A673 (cell line): ENCODE measurements around the gene CCDC9B.
A peak's percentile ranks its signal among the peaks of the same experiment; 100 is the strongest.

Source experiments
- EZH2 ChIP-seq: fragments of 200-600 bp; sonication (generic); IDR thresholded peaks from 2 replicates; pipeline ENCODE4 v1.6.1; 2017; ENCODE audit warnings: borderline replicate concordance, low read depth, mild to moderate bottlenecking, mixed read lengths, antibody characterized with exemption, low read length; ENCODE audit not compliant: poor library complexity, severe bottlenecking
- TF ChIP-seq, protein P1 (sequence below): fragments of 300-800, 200-600 bp; sonication (generic); conservative IDR thresholded peaks from 2 replicates; pipeline ENCODE4 v1.5.1; 2017; ENCODE audit warnings: low read depth, mild to moderate bottlenecking, antibody characterized with exemption, low read length, moderate library complexity, mixed read lengths

DNA sequence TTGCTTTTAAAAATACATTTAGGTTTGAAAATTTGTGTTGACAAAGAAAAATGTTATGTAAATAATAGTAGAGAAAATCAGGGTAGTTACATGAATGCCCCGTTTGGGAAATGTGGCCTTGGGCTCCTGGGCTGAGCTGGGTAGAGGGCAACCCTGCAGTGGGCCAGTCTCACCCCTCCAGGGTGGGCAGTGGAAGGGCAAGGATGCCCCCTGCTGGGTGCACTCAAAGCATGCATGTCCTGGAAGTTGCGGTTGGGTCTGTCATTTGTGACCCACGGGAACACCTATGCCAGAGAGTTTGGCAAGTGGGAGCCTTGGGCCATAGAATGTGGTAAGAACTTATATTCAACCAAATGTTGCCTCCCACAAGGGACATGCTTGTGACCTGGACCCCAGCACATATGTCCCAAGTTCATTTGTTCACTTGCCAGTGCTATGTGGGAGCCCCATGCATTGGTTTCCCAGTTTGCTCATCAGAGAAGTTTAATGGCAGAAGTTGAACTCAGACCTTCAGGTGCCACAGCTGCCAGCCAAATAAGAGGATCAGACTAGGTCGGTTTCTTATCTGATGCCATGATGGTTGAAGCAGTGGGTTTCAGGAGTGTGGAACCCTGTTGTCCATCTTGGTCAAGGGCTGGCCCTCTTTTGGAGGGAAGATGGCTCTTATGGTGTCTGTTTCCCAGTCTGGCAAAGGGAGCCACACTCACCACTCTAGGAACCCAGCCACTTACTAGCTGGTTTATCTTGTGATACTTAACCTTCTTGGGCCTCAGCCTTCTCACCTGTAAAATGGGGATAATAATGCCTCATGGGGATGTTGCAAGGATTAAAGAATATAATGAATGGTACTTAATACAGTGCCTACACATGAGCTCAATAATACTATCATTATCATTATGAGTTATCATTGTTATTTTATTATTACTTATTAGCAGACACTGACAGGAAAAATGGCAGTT is 30.5 kb downstream of the CCDC9B start:
- TF ChIP-seq, protein P1, sequence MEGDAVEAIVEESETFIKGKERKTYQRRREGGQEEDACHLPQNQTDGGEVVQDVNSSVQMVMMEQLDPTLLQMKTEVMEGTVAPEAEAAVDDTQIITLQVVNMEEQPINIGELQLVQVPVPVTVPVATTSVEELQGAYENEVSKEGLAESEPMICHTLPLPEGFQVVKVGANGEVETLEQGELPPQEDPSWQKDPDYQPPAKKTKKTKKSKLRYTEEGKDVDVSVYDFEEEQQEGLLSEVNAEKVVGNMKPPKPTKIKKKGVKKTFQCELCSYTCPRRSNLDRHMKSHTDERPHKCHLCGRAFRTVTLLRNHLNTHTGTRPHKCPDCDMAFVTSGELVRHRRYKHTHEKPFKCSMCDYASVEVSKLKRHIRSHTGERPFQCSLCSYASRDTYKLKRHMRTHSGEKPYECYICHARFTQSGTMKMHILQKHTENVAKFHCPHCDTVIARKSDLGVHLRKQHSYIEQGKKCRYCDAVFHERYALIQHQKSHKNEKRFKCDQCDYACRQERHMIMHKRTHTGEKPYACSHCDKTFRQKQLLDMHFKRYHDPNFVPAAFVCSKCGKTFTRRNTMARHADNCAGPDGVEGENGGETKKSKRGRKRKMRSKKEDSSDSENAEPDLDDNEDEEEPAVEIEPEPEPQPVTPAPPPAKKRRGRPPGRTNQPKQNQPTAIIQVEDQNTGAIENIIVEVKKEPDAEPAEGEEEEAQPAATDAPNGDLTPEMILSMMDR: peak; percentile 76
- no peak for TF ChIP-seq EZH2
